DLD1 (cell line): ENCODE results near the gene OSBPL2.

ENCODE experiments used
- in situ Hi-C: cut with HindIII; loops from 2 replicates; pipeline ENCODE4 v1.10.0; 2017; ENCODE audit warnings: low sequenced_read_pairs

Gene OSBPL2

DNA sequence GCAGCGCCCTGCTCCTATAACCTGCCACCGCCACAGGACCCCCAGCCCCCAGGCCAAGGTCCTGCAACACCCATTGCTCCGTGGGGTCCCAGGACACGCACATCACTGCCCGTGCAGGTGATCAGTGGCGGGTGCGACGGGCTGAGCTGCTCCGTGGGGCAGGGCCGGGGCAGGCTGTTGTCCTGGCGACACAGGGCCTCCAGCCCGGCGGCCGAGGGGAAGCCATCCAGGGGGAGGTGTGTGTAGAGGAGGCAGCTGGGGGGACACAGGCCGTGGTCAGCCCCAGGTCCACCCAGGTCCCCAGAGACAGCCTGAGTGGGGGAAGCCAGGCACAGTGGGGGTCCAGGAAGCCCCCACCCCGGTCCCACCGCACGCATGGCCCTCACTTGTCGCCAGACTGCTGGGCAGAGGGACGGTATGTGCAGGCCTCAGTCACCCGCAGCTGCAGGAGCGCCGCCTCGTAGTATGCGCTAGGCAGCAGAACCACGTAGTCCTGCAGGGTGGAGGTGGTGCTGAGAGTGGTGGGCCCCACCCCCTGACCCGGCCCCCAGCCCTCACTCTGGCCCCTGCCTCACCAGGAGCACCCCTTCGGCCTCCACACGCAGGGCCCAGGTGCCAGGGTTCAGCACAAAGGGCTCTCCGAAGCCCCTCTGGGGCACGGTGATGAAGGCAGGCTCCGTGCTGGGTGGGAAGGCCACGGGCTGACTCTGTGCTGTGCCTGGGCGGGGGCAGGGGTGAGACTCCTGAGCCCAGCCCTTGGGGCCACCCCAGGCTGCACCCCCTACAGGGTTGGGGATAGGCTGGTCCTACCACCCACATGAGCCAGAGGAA, 94.9 kb downstream of the OSBPL2 start:
- in situ Hi-C loops: no loop called here

DNA sequence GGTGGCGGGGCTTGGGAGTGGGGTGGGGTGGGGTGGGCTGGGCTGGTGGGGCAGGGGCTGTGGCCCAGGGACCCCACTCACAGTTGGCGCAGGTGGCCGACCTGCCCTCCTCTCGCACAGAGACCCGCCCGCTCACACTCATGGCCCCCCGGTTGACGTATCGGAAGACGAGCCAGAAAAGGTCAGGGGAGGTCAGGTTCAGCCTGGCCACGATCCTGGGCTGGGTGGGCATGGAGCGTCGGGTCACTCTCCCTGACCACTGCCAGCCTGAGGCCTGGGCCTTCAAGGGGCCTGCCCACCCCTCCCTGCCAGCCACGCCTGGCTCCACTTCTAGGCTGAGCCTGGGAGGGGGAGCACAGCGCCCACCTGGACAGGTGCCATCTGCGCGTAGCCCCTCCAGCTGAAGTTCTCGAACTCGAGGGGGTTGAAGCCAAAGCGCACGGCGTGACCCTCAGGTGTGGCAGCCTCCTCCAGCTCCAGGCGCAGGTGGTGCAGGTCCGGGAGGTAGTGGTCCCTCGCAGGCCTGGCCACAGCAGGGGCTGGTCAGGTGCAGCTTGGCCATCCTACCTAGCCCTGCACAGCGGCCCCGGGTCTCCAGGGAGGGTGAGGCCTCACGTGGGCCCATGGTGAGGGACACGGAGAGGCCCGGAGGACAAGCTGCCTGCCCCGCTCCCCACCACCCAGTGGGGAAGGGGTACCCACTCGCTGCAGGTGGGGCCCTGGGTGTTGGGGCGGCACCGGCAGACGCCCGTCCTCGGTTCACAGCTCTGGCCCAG, 95.7 kb downstream of the OSBPL2 start:
- in situ Hi-C loops: no loop called here

DNA sequence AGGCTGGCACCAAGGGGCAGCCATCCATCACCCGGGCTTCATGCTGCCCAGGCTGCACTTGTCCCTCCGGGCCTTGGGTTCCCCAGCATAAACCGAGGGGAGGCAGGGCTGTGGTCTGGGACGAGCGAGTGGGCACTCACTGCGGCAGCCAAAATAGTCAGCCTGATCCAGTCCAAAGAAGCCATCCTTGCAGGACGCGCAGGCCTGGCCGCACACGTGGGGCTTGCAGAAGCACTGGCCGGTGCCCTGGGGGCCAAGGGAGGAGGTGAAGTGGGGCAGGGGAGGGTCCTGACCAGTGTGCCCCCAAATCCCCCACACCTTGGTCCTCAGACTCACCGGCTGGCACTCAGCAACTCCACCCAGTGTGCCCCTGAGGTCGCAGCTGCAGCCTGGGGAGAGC, 96.6 kb downstream of the OSBPL2 start:
- in situ Hi-C loops: no loop called here

DNA sequence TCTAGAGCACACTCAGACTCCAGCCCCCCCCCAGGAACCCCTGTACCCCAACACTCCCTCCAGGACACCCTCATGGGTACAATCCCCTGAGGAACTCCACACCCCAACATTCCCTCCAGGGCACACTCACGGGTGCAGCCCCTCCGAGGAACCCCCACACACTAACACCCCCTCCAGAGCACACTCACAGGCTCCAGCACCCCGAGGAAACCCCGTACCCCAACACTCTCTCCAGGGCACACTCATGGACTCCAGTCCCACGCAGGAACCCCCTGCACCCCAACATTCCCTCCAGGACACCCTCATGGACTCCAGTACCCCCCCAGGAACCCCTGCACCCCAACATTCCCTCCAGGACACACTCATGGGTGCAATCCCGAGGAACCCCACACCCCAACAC, 97.2 kb downstream of the OSBPL2 start:
- in situ Hi-C loops: no loop called here

DNA sequence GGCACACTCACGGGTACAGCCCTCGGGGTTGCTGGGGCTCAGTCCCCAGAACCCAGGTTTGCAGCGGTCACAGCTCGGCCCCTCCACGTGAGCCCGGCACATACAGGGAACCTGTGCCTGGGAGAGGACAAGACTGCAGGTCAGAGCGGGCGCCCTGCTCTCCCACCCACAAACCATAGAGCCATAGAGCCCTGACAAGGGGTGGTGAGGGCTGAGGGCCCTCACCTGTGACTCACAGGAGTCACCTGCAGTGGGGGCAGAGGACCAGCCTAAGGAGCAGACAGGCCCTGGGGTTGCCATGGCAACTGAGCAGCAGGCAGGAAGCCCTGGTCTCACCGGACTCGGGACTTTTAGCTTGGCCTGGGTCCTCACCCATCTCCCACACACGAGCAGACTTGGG, 98.0 kb downstream of the OSBPL2 start:
- in situ Hi-C loops: no loop called here

DNA sequence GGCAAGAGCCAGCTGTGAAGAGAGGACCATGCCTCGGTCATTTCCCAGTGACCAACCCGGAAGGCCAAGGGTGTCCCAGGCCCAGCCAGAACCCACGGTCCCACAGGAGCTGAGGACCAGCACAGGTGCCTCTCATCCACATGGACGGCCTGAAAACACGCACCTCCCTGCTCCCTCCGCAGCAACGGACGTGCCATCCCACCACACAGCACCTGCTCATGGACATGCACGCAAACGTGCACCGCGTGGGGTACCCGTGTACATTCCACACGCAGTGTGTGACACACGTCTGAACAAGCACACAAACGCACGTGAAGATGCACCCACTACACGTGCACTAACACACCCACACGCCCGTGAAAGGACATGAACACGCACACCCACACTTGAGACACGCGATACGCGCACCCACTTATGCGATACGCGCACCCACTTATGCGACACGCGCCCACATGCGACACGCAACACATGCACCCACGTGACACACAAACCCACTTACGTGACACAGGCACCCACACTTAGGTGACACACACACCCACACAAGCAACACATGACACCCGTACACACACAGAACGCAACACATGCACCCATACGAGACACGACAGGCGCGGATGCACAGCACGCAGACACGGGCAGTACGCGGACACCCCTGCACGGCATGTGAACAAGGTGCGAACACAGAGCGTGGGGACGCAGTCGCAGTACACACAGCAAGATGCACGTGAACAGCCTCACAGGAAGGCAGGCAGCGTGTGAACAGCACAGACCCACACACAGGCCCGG, 98.6 kb downstream of the OSBPL2 start:
- in situ Hi-C loops: no loop called here

DNA sequence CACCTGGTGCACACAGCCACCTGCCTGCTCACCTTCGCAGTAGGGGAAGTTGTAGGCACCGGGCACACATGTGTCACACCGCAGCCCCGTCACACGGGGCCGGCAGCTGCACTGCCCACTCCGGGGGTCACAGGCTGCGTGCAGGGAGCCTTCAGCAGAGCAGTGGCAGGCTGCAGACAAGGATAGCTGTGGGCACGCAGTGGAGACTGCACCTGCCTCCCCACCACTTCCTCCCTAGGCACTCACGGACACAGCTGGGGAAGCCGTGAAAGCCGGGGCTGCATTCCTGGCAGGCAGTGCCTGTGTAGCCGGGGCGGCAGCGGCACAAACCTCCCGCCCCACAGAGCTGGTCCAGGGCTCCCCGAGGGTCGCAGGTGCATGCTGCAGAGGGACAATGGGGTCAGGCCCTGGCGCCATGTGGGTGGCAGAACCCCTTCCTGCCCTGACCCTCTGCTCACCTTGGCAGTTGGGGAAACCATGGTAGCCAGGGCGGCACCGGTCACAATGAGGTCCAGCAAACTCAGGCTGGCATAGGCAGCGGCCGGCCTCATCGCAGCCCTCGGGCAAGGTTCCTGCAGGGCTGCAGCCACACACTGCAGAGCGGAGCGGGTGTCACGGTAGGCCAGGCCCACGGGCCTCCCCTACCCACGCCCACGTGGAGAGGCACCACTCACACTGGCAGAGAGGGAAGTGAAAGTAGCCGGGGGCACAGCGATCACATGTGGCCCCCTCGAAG, 99.4 kb downstream of the OSBPL2 start:
- in situ Hi-C loops: no loop called here

DNA sequence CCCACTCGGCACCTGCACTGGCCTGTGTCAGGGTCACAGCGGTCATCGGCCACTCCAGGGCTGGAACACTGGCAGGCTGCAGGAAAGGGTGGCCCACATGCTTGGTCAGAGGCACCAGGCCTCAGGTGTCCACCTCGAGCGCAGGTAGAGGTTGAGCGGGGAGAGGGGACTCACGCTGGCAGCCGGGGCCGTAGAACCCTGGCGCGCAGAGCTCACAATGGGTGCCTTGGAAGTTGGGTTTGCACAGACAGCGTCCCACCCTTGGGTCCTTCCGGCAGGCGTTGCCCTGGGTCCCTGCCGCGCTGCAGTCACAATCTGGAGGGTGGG, 99.9 kb downstream of the OSBPL2 start:
- in situ Hi-C loops: no loop called here

DNA sequence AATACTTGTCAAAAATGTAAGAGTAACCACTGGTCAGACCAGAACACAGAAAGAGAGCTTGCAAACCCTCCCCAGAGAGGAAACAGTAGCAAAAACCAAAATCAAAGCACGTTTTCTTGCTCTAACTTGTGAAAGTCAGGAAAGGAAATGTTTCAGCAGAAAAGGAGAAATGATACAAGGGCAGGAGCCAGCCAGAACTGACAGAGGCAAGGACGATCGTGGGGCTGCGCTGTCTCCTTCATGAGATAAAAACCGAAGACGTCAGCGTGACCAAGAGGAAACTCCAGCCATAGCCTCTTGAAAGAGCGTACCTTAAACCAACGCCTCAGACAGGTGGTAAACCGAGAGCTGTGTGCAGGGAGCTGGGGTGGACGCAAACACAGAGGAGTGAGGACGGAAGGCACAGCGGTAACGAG, 101.3 kb downstream of the OSBPL2 start:
- in situ Hi-C loops: no loop called here

DNA sequence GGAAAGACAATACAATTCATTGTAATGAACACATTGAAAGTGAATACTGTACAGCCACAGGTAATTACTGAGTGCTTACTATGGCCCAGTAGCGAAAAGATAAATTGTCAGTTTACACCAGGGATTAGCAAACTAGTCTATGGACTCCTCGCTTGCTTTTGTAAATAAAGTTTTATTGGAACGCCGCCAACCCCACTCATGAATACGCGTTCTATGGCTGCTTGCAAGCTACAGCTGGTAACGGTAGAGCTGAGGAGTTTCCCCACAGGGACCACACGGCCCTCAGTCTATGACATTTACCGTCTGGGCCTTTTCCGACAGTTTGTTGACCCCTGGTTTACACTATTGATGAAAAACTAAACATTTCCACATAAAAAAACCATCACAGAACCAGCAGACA, 104.6 kb downstream of the OSBPL2 start:
- in situ Hi-C loops: no loop called here

DNA sequence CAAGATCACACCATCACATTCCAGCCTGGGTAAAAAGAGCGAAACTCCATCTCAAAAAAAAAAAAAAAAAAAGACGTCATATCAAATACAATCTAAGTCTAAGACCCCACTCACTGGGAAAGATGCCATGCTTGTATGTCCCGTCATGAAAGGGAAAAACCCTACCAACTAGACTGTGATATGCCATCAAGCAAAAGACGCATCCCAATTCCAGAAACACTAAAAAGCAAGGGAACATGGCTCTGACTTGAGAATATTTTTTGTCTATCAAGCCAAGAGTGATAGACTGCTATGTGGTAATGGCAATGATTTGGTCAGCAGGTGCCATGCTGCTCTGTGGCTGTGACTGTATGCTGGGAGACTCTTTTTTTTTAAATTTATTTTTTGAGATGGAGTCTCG, 105.8 kb downstream of the OSBPL2 start:
- in situ Hi-C loops: no loop called here

DNA sequence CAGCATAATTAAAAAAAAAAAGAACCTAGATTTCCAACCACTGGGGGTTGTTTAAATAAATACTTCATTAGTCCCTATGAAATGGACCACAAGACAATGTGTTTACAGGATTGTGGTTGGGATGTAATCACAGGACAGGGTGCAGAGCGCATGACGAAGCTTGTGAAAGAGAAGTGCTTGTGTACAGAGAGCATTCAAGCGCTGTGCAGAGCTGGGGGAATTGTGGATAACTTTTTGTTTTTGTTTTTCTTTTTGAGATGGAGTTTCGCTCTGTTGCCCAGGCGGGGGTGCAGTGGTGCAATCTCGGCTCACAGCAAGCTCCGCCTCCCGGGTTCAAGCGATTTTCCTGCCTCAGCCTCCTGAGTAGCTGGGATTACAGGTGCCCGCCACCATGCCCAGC, 106.5 kb downstream of the OSBPL2 start:
- in situ Hi-C loops: no loop called here
